Activated CD4-positive, CD25-positive, alpha-beta regulatory T cell treated with anti-CD3 and anti-CD28 coated beads, Interleukin-2, amount 50 U/mL, for 24 hours (primary cell): ENCODE results near the gene TMEM129.

Experiments
- ATAC-seq, 2 donors: fragments of 150-1000 bp; cut with Tn5 transposase; one replicate each; pipeline ENCODE4 v1.10.0; 2021; ENCODE audit warnings: mild to moderate bottlenecking in 1 of 2, moderate library complexity in 1 of 2

Gene TMEM129

GRCh38 chr4:1721003-1721665 is at the start of gene TMEM129, which contains the start of gene TACC3:
Gene TMEM129, minus strand, starts transcription at chr4:1721323. Its CDS starts 486 bp downstream, at chr4:1720837.
Gene TACC3, plus strand, starts transcription at chr4:1721521. Its CDS starts 1,901 bp downstream, at chr4:1723422.
- peak; percentile 88 to 90 for ATAC-seq

GRCh38 chr4:1770791-1771231 is 49.7 kb upstream of the TMEM129 start:
- no peak for ATAC-seq

GRCh38 chr4:1770245-1770644 is 49.1 kb upstream of the TMEM129 start:
- ATAC-seq: no peak

- no peak for ATAC-seq
Observed at GRCh38 chr4:1769692-1770091, 48.6 kb upstream of the TMEM129 start.

GRCh38 chr4:1768367-1769034 is 47.4 kb upstream of the TMEM129 start:
- no peak for ATAC-seq

- peak; percentile 40 to 46 for ATAC-seq
Observed at GRCh38 chr4:1767770-1768366, 46.7 kb upstream of the TMEM129 start.

- ATAC-seq: no peak
Observed at GRCh38 chr4:1767061-1767769, 46.1 kb upstream of the TMEM129 start.

GRCh38 chr4:1766106-1767060 is 45.3 kb upstream of the TMEM129 start:
- no peak for ATAC-seq

- ATAC-seq: no peak
Observed at GRCh38 chr4:1765409-1766072, 44.4 kb upstream of the TMEM129 start.

GRCh38 chr4:1764670-1765069 is 43.5 kb upstream of the TMEM129 start:
- ATAC-seq: no peak

- no peak for ATAC-seq
Observed at GRCh38 chr4:1763550-1764080, 42.5 kb upstream of the TMEM129 start.

GRCh38 chr4:1763070-1763549 is 42.0 kb upstream of the TMEM129 start:
- ATAC-seq: no peak

GRCh38 chr4:1762264-1763010 is 41.3 kb upstream of the TMEM129 start:
- ATAC-seq: no peak

GRCh38 chr4:1761130-1761689 is 40.1 kb upstream of the TMEM129 start:
- ATAC-seq: no peak

GRCh38 chr4:1760521-1761071 is 39.5 kb upstream of the TMEM129 start:
- ATAC-seq: no peak

- no peak for ATAC-seq
Observed at GRCh38 chr4:1759818-1760223, 38.7 kb upstream of the TMEM129 start.

- ATAC-seq: no peak
Observed at GRCh38 chr4:1759170-1759817, 38.2 kb upstream of the TMEM129 start.

GRCh38 chr4:1758306-1759121 is 37.4 kb upstream of the TMEM129 start:
- ATAC-seq: no peak
